Body of pancreas (tissue), 4 donors: Measurements from ENCODE around the gene CPOX.
A peak's percentile ranks its signal among the peaks of the same experiment; 100 is the strongest.

ENCODE experiments used
- CTCF ChIP-seq, 7 experiments: fragments of 450-650 bp in 4 of 7; fragments of 200-600 bp in 3 of 7; sonication (generic) in 3 of 7; IDR thresholded peaks; one replicate each; pipeline ENCODE4 v1.5.1; 2016 to 2019; ENCODE audit warnings: antibody characterized with exemption in 7 of 7
- POLR2A ChIP-seq, 3 donors: fragments of 450-650 bp; IDR thresholded peaks; one replicate each; pipeline ENCODE4 v1.6.1; 2016; ENCODE audit warnings: antibody characterized with exemption in 3 of 3, mild to moderate bottlenecking in 2 of 3

- TF ChIP-seq CTCF (IDR thresholded peaks at IDR 0.05) (peak; percentile 50 to 76 (median 62)), POLR2A (IDR thresholded peaks at IDR 0.05) (no peak)
Observed at GRCh38 chr3:98596541-98597500, 3.4 kb upstream of the CPOX start.
